Sigmoid colon (tissue), 7 donors: Measurements from ENCODE around the gene UPK1A. TPM values are rescaled to one million over a fixed set of nuclear protein-coding genes. Genes with fewer than 3 reads are reported as not detected.

Experiments
- DNase-seq: peaks from one replicate; pipeline ENCODE4 v3.0.0-alpha.2; 2019
- H3K27ac ChIP-seq, 4 donors: fragments of 200-600 bp; sonication (generic); one replicate each; pipeline ENCODE4 v1.5.1; 2016 to 2019; ENCODE audit warnings: mild to moderate bottlenecking in 1 of 4
- H3K27me3 ChIP-seq, 3 donors: fragments of 200-600 bp; sonication (generic); one replicate each; pipeline ENCODE4 v1.5.1; 2019; ENCODE audit warnings: mild to moderate bottlenecking in 1 of 3
- H3K36me3 ChIP-seq, 4 donors: fragments of 200-600 bp; sonication (generic); one replicate each; pipeline ENCODE4 v1.5.1; 2016 to 2019
- H3K4me1 ChIP-seq, 4 donors: fragments of 200-600 bp; sonication (generic); one replicate each; pipeline ENCODE4 v1.5.1; 2017 to 2019
- H3K4me3 ChIP-seq, 4 donors: fragments of 200-600 bp; sonication (generic); one replicate each; pipeline ENCODE4 v1.5.1; 2017 to 2019; ENCODE audit warnings: mild to moderate bottlenecking in 2 of 4, moderate library complexity in 1 of 4
- H3K9me3 ChIP-seq, 4 donors: fragments of 200-600 bp in 3 of 4; sonication (generic) in 3 of 4; one replicate each; pipeline versions ENCODE4 v1.5.1 to v1.6.1; 2013 to 2019
- EP300 ChIP-seq, 4 donors: sonication (generic); formaldehyde crosslinking; IDR thresholded peaks; one replicate each; pipeline ENCODE4 v1.6.1; 2017; ENCODE audit warnings: antibody characterized with exemption in 4 of 4
- POLR2A ChIP-seq, 2 donors: fragments of 450-650 bp; IDR thresholded peaks; one replicate each; pipeline ENCODE4 v1.6.1; 2016; ENCODE audit warnings: antibody characterized with exemption in 2 of 2, mild to moderate bottlenecking in 2 of 2, moderate library complexity in 2 of 2
- POLR2AphosphoS5 ChIP-seq, 4 donors: sonication (generic); formaldehyde crosslinking; IDR thresholded peaks; one replicate each; pipeline ENCODE4 v1.6.1; 2017; ENCODE audit warnings: antibody characterized with exemption in 4 of 4
- WGBS, 2 donors: extraction: QIAGEN DNeasy Blood & Tissue Kit; methylation state at CpG; one replicate each; pipeline ENCODE4 v1.1.7; 2013; 5-methylcytosine and 5-hydroxymethylcytosine counted together
- intact Hi-C: fragments of 100-400 bp; cut with DNase I; formaldehyde crosslinking; loops from one replicate; pipeline ENCODE4 v1.15.1; 2023
- polyA plus RNA-seq, 3 donors: library from polyadenylated mRNA; stranded (reverse); fragments of 200-250 nt; gene quantifications; one replicate each; pipeline ENCODE4 v1.2.3, GENCODE V29; 2013
- total RNA-seq, 4 donors: library from RNA; depleted of rRNA; stranded (reverse); fragments of >200 nt; gene quantifications; one replicate each; pipeline ENCODE4 v1.1.0, GENCODE V29; 2016
- TF ChIP-seq, protein P1 (sequence below), 4 experiments: fragments of 450-650 bp in 3 of 4; fragments of 200-600 bp in 1 of 4; IDR thresholded peaks; one replicate each; pipeline ENCODE4 v1.5.1; 2016 to 2019; ENCODE audit warnings: antibody characterized with exemption in 4 of 4, mild to moderate bottlenecking in 3 of 4, moderate library complexity in 2 of 4
- donor health status: healthy with polysubstance abuse.
- donor health status: Bipolar disorder and iron deficiency.
- donor health status: healthy.

The UPK1A gene
- total and polyA plus RNA-seq, 7 donors: 0.55 TPM; not detected in 6

- no peaks in the 10 kb centered on the region for H3K9me3 ChIP-seq
- H3K4me1 ChIP-seq: peaks cover 0 to 8% (median 7%) of the 10 kb centered on the region in 4 donors
- TF ChIP-seq EP300 (IDR thresholded peaks at IDR 0.05): no peak
- WGBS, 2 donors: 91 to 96% methylated on average over 25 of the region's 25 CpGs
- DNase-seq: no peak
- H3K27ac ChIP-seq: no peak overlapping the region
- no peaks in the 10 kb centered on the region for H3K27me3 ChIP-seq
- H3K36me3 ChIP-seq: peaks cover 36 to 61% (median 48%) of the 10 kb centered on the region in 4 donors
- H3K4me3 ChIP-seq: no peak overlapping the region
- intact Hi-C loops: no loop called here
Observed at GRCh38 chr19:35637165-35637564, 29.2 kb upstream of the UPK1A start.

- no peak for TF ChIP-seq POLR2A (IDR thresholded peaks at IDR 0.05)
- TF ChIP-seq, protein P1, sequence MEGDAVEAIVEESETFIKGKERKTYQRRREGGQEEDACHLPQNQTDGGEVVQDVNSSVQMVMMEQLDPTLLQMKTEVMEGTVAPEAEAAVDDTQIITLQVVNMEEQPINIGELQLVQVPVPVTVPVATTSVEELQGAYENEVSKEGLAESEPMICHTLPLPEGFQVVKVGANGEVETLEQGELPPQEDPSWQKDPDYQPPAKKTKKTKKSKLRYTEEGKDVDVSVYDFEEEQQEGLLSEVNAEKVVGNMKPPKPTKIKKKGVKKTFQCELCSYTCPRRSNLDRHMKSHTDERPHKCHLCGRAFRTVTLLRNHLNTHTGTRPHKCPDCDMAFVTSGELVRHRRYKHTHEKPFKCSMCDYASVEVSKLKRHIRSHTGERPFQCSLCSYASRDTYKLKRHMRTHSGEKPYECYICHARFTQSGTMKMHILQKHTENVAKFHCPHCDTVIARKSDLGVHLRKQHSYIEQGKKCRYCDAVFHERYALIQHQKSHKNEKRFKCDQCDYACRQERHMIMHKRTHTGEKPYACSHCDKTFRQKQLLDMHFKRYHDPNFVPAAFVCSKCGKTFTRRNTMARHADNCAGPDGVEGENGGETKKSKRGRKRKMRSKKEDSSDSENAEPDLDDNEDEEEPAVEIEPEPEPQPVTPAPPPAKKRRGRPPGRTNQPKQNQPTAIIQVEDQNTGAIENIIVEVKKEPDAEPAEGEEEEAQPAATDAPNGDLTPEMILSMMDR (IDR thresholded peaks at IDR 0.05): no peak
- TF ChIP-seq EP300 (IDR thresholded peaks at IDR 0.05): no peak
- no peak for TF ChIP-seq POLR2AphosphoS5 (IDR thresholded peaks at IDR 0.05)
- H3K27me3 ChIP-seq: no peaks in the 10 kb centered on the region
- H3K4me3 ChIP-seq: no peak overlapping the region
- DNase-seq: no peak
- H3K4me1 ChIP-seq: peaks cover 0 to 28% (median 22%) of the 10 kb centered on the region in 4 donors
- H3K36me3 ChIP-seq: peaks cover 22 to 39% (median 28%) of the 10 kb centered on the region in 4 donors
- no peaks in the 10 kb centered on the region for H3K9me3 ChIP-seq
- intact Hi-C loops: no loop called here
- 44 to 64% methylated on average over 6 of the region's 6 CpGs for WGBS, 2 donors
- H3K27ac ChIP-seq: no peak overlapping the region
Observed at GRCh38 chr19:35639321-35639639, 27.0 kb upstream of the UPK1A start.

DNA sequence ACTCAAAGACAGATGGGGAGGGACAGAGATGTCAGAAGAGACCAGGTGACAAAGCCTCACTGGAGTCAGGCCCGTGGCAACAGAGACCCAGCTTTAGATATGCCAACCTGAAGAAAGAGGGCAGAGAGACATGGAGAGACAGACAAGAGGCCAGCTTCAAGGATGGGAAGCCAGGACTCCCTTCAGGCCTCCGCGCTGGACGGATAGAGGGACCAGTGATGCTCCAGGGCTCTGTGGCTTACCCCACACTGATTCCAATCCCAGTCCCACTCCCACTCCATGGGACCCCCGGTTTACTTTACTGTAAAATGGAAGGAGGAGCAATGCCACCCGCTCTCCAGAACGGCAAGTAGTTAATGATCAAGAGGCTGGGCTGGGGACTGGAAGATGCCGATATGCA, 26.5 kb upstream of the UPK1A start:
- Histone ChIP-seq H3K36me3 (peaks cover 21 to 34% (median 24%) of the 10 kb centered on the region in 4 donors), H3K4me3 (no peak overlapping the region), H3K9me3 (no peaks in the 10 kb centered on the region), H3K27ac (no peak overlapping the region), H3K27me3 (no peaks in the 10 kb centered on the region), H3K4me1 (peaks cover 0 to 33% (median 25%) of the 10 kb centered on the region in 4 donors)
- intact Hi-C loops: loop anchor here (5.0 to 10.0 kb wide), 2 partner anchors 62 to 965 kb away; partner anchors contain the start of genes SCGB2B2, ZBTB32 and ZNF302
- 83 to 90% methylated on average over 8 of the region's 8 CpGs for WGBS, 2 donors
- no peak for DNase-seq
- TF ChIP-seq, protein P1 (IDR thresholded peaks at IDR 0.05): no peak
- TF ChIP-seq EP300 (IDR thresholded peaks at IDR 0.05) (no peak), POLR2A (IDR thresholded peaks at IDR 0.05) (no peak), POLR2AphosphoS5 (IDR thresholded peaks at IDR 0.05) (no peak)

DNA sequence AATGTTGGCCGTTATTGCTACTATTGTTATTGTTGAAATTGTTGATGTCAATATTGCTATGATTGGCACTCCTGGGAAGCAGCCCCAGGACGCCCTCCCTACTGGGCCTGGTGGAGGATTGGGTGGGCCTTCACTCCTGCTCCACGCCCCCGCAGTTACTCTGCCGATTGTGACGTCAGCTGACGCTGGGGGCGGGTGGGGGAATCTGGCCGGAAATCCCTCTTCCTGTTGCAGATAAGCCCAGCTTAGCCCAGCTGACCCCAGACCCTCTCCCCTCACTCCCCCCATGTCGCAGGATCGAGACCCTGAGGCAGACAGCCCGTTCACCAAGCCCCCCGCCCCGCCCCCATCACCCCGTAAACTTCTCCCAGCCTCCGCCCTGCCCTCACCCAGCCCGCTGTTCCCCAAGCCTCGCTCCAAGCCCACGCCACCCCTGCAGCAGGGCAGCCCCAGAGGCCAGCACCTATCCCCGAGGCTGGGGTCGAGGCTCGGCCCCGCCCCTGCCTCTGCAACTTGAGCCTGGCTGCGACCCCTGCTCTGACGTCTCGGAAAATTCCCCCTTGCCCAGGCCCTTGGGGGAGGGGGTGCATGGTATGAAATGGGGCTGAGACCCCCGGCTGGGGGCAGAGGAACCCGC, 24.7 kb upstream of the UPK1A start, which contains the start of gene ETV2:
Gene ETV2 (plus strand): TSS at position 231 of the 637 bp plus-strand sequence. CDS start 716 bp downstream, outside the sequence.
- no peak for DNase-seq
- intact Hi-C loops: loop anchor here (2.0 to 10.0 kb wide), 3 partner anchors 13 to 967 kb away; partner anchors contain the start of genes RBM42, SCGB2B2, ZBTB32 and ZNF302
- Histone ChIP-seq H3K4me3 (no peak within 1 kb of the TSS), H3K36me3 (peaks cover 12 to 16% (median 13%) of the 10 kb centered on the region in 4 donors), H3K9me3 (no peaks in the 10 kb centered on the region), H3K4me1 (peaks cover 0 to 39% (median 32%) of the 10 kb centered on the region in 4 donors), H3K27me3 (no peaks in the 10 kb centered on the region), H3K27ac (no peak within 1 kb of the TSS)
- WGBS, 2 donors: 18 to 30% methylated on average over 28 of the region's 28 CpGs
- no peak for TF ChIP-seq EP300 (IDR thresholded peaks at IDR 0.05)
- TF ChIP-seq POLR2AphosphoS5 (IDR thresholded peaks at IDR 0.05): no peak
- TF ChIP-seq, protein P1 (IDR thresholded peaks at IDR 0.05): no peak
- TF ChIP-seq POLR2A (IDR thresholded peaks at IDR 0.05): no peak

DNA sequence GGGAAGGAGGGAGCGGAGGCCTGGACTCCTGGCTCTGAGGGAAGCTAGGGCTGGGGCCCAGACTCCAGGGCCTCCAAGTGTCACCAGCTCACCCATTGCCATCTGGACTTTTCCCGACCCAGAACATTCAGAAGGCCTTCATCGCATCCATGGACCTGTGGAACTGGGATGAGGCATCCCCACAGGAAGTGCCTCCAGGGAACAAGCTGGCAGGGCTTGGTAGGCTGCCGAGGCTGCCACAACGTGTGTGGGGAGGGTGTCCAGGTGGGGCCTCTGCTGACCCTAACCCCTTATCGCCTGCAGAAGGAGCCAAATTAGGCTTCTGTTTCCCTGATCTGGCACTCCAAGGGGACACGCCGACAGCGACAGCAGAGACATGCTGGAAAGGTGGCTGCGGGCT, 24.0 kb upstream of the UPK1A start:
- Histone ChIP-seq H3K9me3 (no peaks in the 10 kb centered on the region), H3K36me3 (peaks cover 5 to 9% (median 6%) of the 10 kb centered on the region in 4 donors), H3K4me1 (peaks cover 0 to 40% (median 32%) of the 10 kb centered on the region in 4 donors), H3K27me3 (no peaks in the 10 kb centered on the region), H3K4me3 (no peak overlapping the region), H3K27ac (no peak overlapping the region)
- TF ChIP-seq EP300 (IDR thresholded peaks at IDR 0.05): no peak
- intact Hi-C loops: loop anchor here (2.0 to 10.0 kb wide), 3 partner anchors 14 to 968 kb away; partner anchors contain the start of genes RBM42, SCGB2B2, ZBTB32 and ZNF302
- no peak for DNase-seq
- 80 to 87% methylated on average over 10 of the region's 10 CpGs for WGBS, 2 donors
